ENCODE results near the gene LPAR1.

LPAR1 gene

DNA sequence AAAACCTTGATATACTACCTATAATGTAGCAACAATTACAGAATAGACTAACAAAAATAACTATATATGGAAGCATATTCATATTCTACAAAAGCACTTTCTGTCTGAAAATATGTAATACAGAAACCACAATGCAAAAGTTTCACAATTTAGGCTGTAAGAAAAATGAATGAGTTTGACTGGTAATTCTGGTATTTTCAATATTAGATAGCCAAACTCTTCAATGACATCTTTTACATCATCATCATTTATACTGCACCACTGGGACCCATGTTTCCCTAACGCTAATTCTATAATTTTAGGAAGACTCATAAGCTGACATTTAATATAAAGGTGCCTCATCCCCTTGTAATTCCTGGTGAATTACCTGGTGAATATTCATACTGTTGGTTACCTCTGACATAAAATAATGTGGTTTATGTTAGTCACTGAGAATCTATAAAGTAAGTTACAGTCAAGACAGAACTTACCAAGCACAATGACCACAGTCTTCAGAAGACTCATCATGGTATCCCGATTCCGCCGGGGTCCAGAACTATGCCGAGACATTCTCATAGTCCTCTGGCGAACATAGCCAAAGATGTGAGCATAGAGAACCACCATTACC is 97.2 kb downstream of the LPAR1 start:
- TF ChIP-seq SPI1 (IDR thresholded peaks at IDR 0.05; ENCODE audit: borderline replicate concordance, low read depth) (no peak), GABPA (IDR thresholded peaks at IDR 0.05; ENCODE audit: low read depth) (no peak), POLR2AphosphoS5 (IDR thresholded peaks at IDR 0.05; ENCODE audit: low read depth) (no peak)
- TF ChIP-seq, protein P1, sequence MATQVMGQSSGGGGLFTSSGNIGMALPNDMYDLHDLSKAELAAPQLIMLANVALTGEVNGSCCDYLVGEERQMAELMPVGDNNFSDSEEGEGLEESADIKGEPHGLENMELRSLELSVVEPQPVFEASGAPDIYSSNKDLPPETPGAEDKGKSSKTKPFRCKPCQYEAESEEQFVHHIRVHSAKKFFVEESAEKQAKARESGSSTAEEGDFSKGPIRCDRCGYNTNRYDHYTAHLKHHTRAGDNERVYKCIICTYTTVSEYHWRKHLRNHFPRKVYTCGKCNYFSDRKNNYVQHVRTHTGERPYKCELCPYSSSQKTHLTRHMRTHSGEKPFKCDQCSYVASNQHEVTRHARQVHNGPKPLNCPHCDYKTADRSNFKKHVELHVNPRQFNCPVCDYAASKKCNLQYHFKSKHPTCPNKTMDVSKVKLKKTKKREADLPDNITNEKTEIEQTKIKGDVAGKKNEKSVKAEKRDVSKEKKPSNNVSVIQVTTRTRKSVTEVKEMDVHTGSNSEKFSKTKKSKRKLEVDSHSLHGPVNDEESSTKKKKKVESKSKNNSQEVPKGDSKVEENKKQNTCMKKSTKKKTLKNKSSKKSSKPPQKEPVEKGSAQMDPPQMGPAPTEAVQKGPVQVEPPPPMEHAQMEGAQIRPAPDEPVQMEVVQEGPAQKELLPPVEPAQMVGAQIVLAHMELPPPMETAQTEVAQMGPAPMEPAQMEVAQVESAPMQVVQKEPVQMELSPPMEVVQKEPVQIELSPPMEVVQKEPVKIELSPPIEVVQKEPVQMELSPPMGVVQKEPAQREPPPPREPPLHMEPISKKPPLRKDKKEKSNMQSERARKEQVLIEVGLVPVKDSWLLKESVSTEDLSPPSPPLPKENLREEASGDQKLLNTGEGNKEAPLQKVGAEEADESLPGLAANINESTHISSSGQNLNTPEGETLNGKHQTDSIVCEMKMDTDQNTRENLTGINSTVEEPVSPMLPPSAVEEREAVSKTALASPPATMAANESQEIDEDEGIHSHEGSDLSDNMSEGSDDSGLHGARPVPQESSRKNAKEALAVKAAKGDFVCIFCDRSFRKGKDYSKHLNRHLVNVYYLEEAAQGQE (IDR thresholded peaks at IDR 0.05; ENCODE audit: insufficient replicate concordance, low read depth), result no peak
- TF ChIP-seq, protein P2, sequence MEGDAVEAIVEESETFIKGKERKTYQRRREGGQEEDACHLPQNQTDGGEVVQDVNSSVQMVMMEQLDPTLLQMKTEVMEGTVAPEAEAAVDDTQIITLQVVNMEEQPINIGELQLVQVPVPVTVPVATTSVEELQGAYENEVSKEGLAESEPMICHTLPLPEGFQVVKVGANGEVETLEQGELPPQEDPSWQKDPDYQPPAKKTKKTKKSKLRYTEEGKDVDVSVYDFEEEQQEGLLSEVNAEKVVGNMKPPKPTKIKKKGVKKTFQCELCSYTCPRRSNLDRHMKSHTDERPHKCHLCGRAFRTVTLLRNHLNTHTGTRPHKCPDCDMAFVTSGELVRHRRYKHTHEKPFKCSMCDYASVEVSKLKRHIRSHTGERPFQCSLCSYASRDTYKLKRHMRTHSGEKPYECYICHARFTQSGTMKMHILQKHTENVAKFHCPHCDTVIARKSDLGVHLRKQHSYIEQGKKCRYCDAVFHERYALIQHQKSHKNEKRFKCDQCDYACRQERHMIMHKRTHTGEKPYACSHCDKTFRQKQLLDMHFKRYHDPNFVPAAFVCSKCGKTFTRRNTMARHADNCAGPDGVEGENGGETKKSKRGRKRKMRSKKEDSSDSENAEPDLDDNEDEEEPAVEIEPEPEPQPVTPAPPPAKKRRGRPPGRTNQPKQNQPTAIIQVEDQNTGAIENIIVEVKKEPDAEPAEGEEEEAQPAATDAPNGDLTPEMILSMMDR (IDR thresholded peaks at IDR 0.05; ENCODE audit: insufficient read depth, low read length), result no peak
- Histone ChIP-seq H3K27ac (replicated peaks) (no peak overlapping the region), H3K4me3 (replicated peaks; ENCODE audit: insufficient read depth, low read length) (no peak overlapping the region), H3K27me3 (ENCODE audit: insufficient read depth, poor library complexity, severe bottlenecking) (no peaks in the 10 kb centered on the region)
- DNase-seq (ENCODE audit: low read depth in 1 of 2, low spot score in 1 of 2), result no peak

DNA sequence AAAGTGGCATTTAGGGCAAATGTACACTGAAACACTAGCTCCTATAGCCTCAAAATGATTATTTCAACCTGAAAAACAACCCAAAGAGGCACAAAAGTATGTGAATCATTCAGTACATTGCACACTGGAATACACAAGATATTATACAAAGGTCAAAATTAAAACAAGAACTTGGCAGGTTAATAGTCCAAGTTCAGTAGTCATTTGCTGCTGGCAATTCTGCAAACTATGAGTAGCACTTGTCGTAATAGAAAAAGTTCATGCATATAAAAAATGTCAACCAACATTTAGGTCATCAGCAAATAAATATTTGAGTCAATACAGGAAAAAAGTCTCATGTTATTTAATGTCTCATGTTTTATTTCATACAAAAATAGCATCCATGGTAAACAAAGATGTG is 98.7 kb downstream of the LPAR1 start:
- Histone ChIP-seq H3K27ac (replicated peaks) (no peak overlapping the region), H3K4me3 (replicated peaks; ENCODE audit: insufficient read depth, low read length) (no peak overlapping the region), H3K27me3 (ENCODE audit: insufficient read depth, poor library complexity, severe bottlenecking) (no peaks in the 10 kb centered on the region)
- no peak for DNase-seq (ENCODE audit: low read depth in 1 of 2, low spot score in 1 of 2)
- TF ChIP-seq POLR2AphosphoS5 (IDR thresholded peaks at IDR 0.05; ENCODE audit: low read depth) (no peak), GABPA (IDR thresholded peaks at IDR 0.05; ENCODE audit: low read depth) (no peak), SPI1 (IDR thresholded peaks at IDR 0.05; ENCODE audit: borderline replicate concordance, low read depth) (no peak)
- TF ChIP-seq, protein P1 (IDR thresholded peaks at IDR 0.05; ENCODE audit: insufficient replicate concordance, low read depth), result no peak
- TF ChIP-seq, protein P2 (IDR thresholded peaks at IDR 0.05; ENCODE audit: insufficient read depth, low read length), result no peak

DNA sequence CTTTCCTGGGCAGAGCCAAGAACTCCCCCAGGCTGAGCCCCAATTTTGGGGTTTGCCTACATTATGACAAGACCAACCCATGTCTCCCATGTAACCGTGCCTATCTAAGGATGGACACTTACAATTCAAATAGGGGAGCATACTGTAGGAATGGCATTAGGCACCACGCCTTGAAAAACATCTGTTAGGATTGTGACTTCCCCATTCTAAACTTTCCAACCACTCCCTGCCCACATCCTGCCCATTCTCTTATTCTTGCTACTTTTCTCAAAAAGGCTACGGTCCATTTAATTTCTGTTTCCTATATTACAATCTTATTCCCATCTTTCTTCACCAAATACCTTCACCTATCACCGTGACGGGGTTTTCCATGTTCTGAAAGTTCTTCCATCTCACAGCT is 99.2 kb downstream of the LPAR1 start:
- TF ChIP-seq, protein P1 (IDR thresholded peaks at IDR 0.05; ENCODE audit: insufficient replicate concordance, low read depth), result no peak
- TF ChIP-seq SPI1 (IDR thresholded peaks at IDR 0.05; ENCODE audit: borderline replicate concordance, low read depth), result peak; percentile 85
- DNase-seq (ENCODE audit: low read depth in 1 of 2, low spot score in 1 of 2), result peak; percentile 10 to 11
- Histone ChIP-seq H3K4me3 (replicated peaks; ENCODE audit: insufficient read depth, low read length) (no peak overlapping the region), H3K27me3 (ENCODE audit: insufficient read depth, poor library complexity, severe bottlenecking) (no peaks in the 10 kb centered on the region), H3K27ac (replicated peaks) (no peak overlapping the region)
